Cortex of kidney (tissue), 1 donor: ENCODE data around the gene PIK3C2G.
"Not testable (repeated sequence)": the region's sequence is repeated elsewhere in the genome, so short reads cannot be mapped to it uniquely, and the experiment has no call there.

Source experiments
- DNase-seq: peaks from one replicate; lab custom pipeline; 2025; lab: John Stamatoyannopoulos, UW

Gene PIK3C2G

DNA sequence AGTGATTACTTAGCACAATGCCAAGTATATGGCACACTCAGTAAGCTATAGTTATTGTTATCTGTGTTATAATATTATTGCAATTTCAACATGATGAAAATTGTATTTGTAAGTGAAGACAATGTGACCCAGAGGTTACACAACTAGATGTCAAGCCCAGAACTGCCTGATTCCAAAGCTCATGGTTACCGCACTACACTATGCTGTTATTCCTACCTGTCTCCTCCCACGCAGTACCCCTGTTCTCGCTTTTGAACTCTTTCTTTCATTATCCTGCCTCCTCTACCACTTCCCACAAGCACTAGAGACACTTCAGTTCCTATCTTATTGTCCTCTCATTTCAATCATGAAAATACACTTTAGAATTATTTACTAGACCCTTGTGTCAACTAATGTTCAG lies 383.2 kb downstream of the PIK3C2G start:
- no peak for DNase-seq

- DNase-seq = no peak
Measured at GRCh38 chr12:18646286-18646890, 385.1 kb downstream of the PIK3C2G start.

DNA sequence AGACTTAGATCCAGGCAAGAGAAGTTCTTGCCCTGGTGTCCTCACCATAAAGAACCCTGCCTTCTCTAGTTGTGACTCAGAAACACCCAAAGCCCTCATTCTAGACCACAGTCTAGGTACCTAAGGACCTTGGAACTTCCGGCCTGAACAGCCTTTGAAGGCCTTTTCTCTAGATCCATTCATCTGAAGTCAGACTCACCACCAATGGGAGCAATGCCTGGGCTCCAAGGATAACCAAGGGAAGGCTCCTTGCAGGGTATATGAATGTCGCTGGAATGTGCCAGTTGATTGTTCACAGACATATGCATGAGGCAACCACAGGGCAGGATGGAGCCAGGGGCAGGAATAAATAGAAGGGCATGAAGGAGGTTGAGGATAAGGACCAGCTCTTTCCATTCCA lies 390.2 kb downstream of the PIK3C2G start:
- DNase-seq = no peak

DNA sequence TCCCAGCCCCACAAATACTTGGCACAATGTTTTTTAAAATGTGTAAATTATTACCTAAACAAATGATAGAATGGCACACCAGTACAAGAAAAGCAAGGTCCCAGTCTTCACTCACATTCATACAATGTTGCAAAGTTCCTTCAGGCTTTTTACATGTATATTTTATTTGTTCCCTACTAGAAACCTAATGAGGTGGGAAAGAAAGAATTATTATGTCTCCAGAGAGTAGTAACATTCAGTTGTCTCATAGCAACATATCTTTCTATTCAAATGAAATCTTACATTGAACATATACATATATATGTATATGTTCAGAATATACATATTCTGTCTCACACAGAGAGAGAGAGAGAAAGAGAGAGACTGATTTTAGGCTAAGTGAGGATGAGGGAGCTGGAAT lies 391.3 kb downstream of the PIK3C2G start:
- DNase-seq = no peak

GRCh38 chr12:18653465-18653864 lies 392.1 kb downstream of the PIK3C2G start:
- no peak for DNase-seq

DNA sequence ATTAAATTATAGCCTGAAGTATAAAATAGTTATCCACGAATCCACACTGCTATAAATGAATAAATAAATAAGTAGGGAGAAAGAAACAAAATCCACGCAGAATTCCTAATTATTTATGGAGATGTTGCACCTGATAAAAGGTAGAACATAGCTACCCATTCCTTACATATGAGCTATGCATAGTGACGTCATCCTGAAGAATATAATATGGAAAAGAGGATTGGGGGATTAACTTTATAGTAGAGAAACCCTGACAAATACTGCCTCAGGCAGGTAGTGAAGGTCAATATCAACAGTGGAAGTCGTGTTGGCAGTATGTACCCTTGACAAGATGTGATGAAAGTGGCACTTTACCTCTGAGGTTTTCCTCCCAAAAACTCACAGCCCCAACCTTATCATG lies 394.0 kb downstream of the PIK3C2G start:
- no peak for DNase-seq

GRCh38 chr12:18658179-18658578 lies 396.9 kb downstream of the PIK3C2G start:
- DNase-seq = no peak

DNA sequence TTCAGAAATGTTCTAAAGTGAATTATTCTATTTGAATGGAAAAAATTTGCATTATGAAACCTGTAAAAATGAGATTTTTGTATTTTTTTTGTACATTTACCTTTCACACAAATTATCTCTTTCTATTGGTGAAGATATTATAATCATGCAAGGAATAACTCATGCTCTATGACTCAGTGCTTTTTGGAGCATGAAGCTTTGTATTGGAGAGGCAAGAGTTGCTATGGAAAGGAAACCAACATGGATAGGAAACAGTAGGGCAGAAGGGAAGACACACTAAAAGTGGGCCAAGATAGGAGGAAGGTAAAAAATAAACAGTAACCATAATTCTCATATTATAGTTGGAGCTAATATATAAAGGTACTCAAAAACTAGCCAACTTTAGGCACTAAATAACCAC lies 397.5 kb downstream of the PIK3C2G start:
- no peak for DNase-seq

DNA sequence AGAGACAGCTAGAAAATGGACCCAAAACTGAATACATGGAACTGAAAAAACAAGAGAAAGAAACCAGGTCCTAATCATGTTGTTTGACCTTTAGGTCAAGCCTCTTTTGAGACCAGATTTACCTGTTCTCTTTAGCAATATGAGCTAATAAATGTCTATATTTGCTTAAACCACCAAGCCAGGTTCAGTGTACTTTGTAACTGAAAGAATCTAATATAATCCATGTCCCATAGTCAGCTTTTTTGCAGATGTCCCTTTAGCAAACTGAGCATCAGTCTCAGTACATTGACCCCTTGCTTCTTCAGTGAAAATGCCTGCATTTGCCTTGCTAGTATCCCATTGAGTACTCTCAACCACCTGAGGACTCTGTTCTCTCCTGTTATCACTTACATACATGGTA lies 414.8 kb downstream of the PIK3C2G start:
- DNase-seq = no peak

DNA sequence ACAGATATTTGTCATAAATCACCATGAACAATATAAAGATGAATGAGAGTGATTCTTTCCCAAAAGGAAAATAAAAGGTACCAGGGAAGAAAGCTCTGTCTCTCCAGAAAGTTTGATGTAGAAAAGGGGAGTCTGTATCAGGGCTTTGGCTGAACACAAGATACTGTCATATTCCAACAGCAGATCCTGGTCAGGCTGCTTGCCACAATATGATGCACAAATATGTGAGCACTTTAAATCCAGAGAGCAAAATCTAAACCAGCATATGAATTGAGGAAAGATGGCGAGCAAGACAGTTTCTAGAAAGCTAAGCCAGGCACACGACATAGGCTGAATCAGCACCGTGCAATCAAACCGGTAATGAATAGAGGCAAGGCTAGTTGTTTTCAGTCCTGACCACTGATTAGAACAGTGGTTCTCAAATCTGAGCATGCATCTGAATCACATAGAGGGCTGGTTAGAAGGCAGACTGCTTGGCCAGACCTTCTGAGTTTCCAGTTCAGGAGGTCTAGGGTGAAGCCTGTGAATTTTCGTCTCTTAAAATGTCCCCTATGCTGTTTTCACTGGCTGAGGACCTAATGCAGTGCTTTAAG lies 415.8 kb downstream of the PIK3C2G start:
- no peak for DNase-seq

GRCh38 chr12:18681818-18682217 lies 420.5 kb downstream of the PIK3C2G start:
- no peak for DNase-seq

GRCh38 chr12:18683327-18684013 lies 422.2 kb downstream of the PIK3C2G start:
- no peak for DNase-seq

DNA sequence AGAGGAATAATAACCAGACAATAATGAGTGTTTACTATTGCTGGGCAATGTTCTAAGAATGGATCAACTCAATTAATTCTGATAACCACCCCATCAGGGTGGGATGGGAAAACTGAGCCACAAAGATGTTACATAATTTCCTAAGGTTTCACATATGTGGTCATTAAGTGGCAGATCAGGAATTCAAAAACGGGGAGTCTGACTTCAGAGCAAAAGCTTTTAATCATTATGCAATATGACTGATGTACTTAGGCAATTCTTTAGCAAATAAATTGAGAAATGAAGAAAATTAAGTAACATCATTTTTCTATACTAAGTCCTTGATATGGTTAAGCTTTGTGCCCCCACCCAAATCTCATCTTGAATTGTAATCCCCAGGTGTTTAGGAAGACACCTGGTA lies 423.1 kb downstream of the PIK3C2G start:
- DNase-seq = no peak

DNA sequence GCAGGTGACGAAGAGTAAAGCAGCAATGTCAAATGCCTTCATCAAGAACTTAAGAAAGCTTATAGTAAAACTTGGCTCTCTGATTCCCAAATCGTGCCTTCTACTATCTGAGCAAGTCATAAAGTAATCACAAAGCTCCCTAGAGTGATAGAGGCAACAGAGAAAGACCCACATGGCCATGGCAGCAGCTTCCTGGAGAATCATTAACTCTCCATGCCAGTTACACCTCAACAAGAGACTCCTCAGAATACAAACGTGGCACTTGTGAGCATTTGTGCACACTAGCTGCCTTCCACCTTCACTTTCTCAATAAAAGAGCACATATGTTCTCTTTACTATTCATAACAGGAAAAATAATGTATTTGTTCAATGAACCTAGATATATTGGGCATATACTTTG lies 428.5 kb downstream of the PIK3C2G start:
- DNase-seq = no peak

DNA sequence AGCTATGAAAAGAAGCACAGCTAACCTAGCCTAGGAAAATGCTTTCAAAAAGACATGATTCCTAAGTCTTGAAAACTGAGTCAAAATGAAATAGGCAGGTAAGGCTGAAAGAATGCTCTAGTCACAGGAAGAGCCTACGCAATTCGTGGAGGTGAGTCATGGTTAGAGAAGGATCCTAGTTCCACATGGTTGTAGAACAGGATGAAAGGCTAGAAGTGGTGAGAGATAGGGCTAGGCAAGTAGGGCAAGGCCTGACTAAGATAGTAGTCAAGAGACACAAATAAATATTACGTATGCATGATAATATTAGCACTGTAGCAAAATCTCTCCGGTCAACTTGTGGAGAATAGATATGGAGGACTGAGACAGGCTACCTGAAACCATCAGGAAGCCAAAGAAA lies 429.3 kb downstream of the PIK3C2G start:
- DNase-seq = no peak

- not testable (repeated sequence) for DNase-seq
Measured at GRCh38 chr12:18693986-18694385, 432.7 kb downstream of the PIK3C2G start.

- DNase-seq = no peak
Measured at GRCh38 chr12:18696971-18697602, 435.8 kb downstream of the PIK3C2G start.
